Measurements from ENCODE around the gene SBSN. TPM values are rescaled to one million over a fixed set of nuclear protein-coding genes. Genes with fewer than 3 reads are reported as not detected.
"Not testable (repeated sequence)": the region's sequence is repeated elsewhere in the genome, so short reads cannot be mapped to it uniquely, and the experiment has no call there.

Gene SBSN
- total and polyA plus RNA-seq, 2 donors from 2014 or later = not detected

DNA sequence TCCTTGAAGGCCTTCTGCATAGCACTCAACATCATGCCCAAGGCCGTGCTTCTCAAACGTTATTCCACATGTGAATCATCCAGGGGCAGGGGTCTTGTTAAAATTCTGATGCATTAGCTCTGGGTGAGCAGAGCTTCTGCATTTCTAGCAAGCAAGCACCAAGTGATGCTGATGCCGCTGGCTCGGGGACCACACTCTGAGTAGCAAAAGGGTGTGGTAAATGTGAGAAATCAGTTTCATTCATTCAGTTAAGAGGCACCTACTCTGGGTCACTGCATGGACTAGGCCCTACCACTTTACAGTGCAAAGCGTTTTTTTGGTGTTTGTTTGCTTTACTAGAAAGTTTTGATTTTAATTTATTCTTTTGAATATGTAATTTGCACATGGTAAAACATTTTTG, 45.0 kb downstream of the SBSN start:
- Histone ChIP-seq H3K4me3 (ENCODE audit: low read length in 3 of 3) (no peak overlapping the region), H3K27ac (ENCODE audit: low read depth in 2 of 2, low read length in 2 of 2) (no peak overlapping the region), H3K9ac (ENCODE audit: low read length in 3 of 3) (no peak overlapping the region), H3K9me3 (ENCODE audit: control insufficient read depth in 2 of 3, insufficient read depth in 1 of 3, low read length in 3 of 3) (no peaks in the 10 kb centered on the region), H3K36me3 (ENCODE audit: control insufficient read depth in 2 of 3, insufficient read depth in 3 of 3, low read length in 3 of 3) (no peaks in the 10 kb centered on the region), H3K4me1 (ENCODE audit: control insufficient read depth in 2 of 3, insufficient read depth in 2 of 3, low read depth in 1 of 3, low read length in 3 of 3) (no peaks in the 10 kb centered on the region), H3K27me3 (ENCODE audit: control insufficient read depth, insufficient read depth, low read length) (peaks cover 2% of the 10 kb centered on the region)
- TF ChIP-seq, protein P1, sequence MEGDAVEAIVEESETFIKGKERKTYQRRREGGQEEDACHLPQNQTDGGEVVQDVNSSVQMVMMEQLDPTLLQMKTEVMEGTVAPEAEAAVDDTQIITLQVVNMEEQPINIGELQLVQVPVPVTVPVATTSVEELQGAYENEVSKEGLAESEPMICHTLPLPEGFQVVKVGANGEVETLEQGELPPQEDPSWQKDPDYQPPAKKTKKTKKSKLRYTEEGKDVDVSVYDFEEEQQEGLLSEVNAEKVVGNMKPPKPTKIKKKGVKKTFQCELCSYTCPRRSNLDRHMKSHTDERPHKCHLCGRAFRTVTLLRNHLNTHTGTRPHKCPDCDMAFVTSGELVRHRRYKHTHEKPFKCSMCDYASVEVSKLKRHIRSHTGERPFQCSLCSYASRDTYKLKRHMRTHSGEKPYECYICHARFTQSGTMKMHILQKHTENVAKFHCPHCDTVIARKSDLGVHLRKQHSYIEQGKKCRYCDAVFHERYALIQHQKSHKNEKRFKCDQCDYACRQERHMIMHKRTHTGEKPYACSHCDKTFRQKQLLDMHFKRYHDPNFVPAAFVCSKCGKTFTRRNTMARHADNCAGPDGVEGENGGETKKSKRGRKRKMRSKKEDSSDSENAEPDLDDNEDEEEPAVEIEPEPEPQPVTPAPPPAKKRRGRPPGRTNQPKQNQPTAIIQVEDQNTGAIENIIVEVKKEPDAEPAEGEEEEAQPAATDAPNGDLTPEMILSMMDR (IDR thresholded peaks at IDR 0.05; ENCODE audit: borderline replicate concordance, extremely low read depth, insufficient read depth) = no peak
- FAIRE-seq (no peak), DNase-seq (no peak)
- intact Hi-C loops (cut with DNase I) = no loop called here

DNA sequence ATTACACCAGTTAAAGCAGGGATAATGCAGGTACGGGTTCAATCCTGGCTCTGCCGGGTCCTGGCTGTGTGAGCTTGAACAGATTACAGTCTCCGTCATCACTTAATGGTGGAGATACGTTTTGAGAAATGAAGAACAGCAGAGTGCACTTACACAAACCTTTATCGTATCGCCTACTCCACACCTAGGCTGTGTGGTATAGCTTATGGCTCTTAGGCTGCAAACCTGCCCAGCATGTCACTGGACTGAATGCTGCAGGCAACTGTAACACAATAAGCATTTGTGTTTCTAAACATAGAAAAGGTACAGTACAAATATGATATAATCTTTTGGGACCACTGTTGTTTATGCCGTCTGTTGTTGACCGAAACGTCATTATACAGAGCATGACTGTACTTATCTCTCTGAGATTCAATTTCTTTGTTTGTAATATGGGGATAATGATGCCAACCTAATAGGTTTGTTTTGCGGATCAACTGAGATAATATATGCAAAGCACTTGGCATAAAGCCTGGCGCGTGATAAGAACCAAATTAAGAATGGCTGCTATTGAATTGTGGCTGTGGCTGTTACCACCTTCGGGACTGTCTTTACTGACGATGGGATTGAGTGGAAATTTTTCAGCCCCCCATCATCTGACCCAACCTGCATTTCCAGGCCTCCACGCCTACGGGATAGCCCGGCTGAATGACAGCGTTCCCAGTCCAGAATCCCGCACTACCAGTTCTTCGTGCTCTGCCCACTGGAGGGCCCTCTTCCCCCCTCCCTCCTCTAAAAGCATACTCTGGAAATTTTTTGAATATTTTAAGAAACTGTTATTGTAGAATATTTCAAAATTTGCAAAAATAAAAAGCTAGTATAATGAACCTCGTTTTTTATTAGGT, 49.1 kb downstream of the SBSN start:
- DNase-seq (no peak), FAIRE-seq (no peak)
- H3K27ac ChIP-seq (ENCODE audit: low read depth in 2 of 2, low read length in 2 of 2) = no peak overlapping the region
- no peak overlapping the region for H3K4me3 ChIP-seq (ENCODE audit: low read length in 3 of 3)
- no peaks in the 10 kb centered on the region for H3K9me3 ChIP-seq (ENCODE audit: control insufficient read depth in 2 of 3, insufficient read depth in 1 of 3, low read length in 3 of 3)
- intact Hi-C loops (cut with DNase I) = no loop called here
- no peaks in the 10 kb centered on the region for H3K27me3 ChIP-seq (ENCODE audit: control insufficient read depth, insufficient read depth, low read length)
- H3K36me3 ChIP-seq (ENCODE audit: control insufficient read depth in 2 of 3, insufficient read depth in 3 of 3, low read length in 3 of 3) = no peaks in the 10 kb centered on the region
- no peak overlapping the region for H3K9ac ChIP-seq (ENCODE audit: low read length in 3 of 3)
- TF ChIP-seq, protein P1 (IDR thresholded peaks at IDR 0.05; ENCODE audit: borderline replicate concordance, extremely low read depth, insufficient read depth) = no peak
- no peaks in the 10 kb centered on the region for H3K4me1 ChIP-seq (ENCODE audit: control insufficient read depth in 2 of 3, insufficient read depth in 2 of 3, low read depth in 1 of 3, low read length in 3 of 3)

DNA sequence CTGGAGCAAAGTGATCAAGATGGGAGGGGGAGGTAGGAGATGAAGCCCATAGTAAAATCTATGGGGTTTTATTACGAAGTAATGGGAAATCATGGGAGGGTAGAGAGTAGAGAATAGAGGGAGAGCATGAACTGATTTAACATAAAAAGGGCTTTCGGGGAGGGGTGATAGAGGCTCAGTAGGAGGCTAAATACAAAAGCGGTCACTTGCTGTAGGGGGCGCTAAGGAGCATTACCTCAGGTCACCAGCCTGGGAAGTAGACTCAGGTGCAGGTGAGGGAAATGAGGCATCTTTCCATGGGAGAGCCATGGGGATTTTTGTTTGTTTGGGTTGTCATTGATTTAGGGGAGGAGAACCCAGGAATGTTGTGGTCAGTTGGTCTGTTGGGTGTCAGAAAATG, 52.0 kb downstream of the SBSN start:
- Histone ChIP-seq H3K4me3 (ENCODE audit: low read length in 3 of 3) (no peak overlapping the region), H3K27ac (ENCODE audit: low read depth in 2 of 2, low read length in 2 of 2) (no peak overlapping the region), H3K9me3 (ENCODE audit: control insufficient read depth in 2 of 3, insufficient read depth in 1 of 3, low read length in 3 of 3) (no peaks in the 10 kb centered on the region), H3K9ac (ENCODE audit: low read length in 3 of 3) (no peak overlapping the region), H3K36me3 (ENCODE audit: control insufficient read depth in 2 of 3, insufficient read depth in 3 of 3, low read length in 3 of 3) (no peaks in the 10 kb centered on the region), H3K27me3 (ENCODE audit: control insufficient read depth, insufficient read depth, low read length) (no peaks in the 10 kb centered on the region), H3K4me1 (ENCODE audit: control insufficient read depth in 2 of 3, insufficient read depth in 2 of 3, low read depth in 1 of 3, low read length in 3 of 3) (no peaks in the 10 kb centered on the region)
- FAIRE-seq (no peak), DNase-seq (no peak)
- TF ChIP-seq, protein P1 (IDR thresholded peaks at IDR 0.05; ENCODE audit: borderline replicate concordance, extremely low read depth, insufficient read depth) = no peak
- intact Hi-C loops (cut with DNase I) = no loop called here

DNA sequence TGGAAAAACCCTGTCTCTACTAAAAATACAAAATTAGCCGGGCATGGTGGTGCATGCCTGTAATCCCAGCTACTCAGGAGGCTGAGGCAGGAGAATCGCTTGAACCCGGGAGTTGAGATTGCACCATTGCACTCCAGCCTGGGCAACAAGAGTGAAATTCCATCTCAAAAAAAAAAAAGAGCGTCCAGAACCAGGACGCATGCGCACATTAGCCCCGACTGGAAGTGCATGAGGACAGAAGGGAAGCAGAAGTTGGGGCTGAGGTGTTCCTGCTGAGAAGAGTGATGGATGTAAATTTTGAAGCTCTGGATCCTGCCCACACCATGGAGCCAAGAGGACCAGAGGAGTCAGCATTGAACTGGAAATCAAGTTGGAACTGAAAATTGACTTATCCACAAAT, 53.5 kb downstream of the SBSN start:
- DNase-seq; FAIRE-seq; H3K9ac ChIP-seq (ENCODE audit: low read length in 3 of 3); H3K27me3 ChIP-seq (ENCODE audit: control insufficient read depth, insufficient read depth, low read length); H3K4me3 ChIP-seq (ENCODE audit: low read length in 3 of 3); H3K9me3 ChIP-seq (ENCODE audit: control insufficient read depth in 2 of 3, insufficient read depth in 1 of 3, low read length in 3 of 3); H3K27ac ChIP-seq (ENCODE audit: low read depth in 2 of 2, low read length in 2 of 2); intact Hi-C loops (cut with DNase I); H3K36me3 ChIP-seq (ENCODE audit: control insufficient read depth in 2 of 3, insufficient read depth in 3 of 3, low read length in 3 of 3); H3K4me1 ChIP-seq (ENCODE audit: control insufficient read depth in 2 of 3, insufficient read depth in 2 of 3, low read depth in 1 of 3, low read length in 3 of 3): not testable (repeated sequence)
